ENCODE measurements around the gene EML4. TPM values are rescaled to one million over a fixed set of nuclear protein-coding genes. Genes with fewer than 3 reads are reported as not detected.
A peak's percentile ranks its signal among the peaks of the same experiment; 100 is the strongest.

Gene EML4
- total and polyA plus RNA-seq, 2 of the 13 experiments (the other 11 are each of a cell fraction or from before 2014, with no cell fraction given), result 243 to 476 TPM

DNA sequence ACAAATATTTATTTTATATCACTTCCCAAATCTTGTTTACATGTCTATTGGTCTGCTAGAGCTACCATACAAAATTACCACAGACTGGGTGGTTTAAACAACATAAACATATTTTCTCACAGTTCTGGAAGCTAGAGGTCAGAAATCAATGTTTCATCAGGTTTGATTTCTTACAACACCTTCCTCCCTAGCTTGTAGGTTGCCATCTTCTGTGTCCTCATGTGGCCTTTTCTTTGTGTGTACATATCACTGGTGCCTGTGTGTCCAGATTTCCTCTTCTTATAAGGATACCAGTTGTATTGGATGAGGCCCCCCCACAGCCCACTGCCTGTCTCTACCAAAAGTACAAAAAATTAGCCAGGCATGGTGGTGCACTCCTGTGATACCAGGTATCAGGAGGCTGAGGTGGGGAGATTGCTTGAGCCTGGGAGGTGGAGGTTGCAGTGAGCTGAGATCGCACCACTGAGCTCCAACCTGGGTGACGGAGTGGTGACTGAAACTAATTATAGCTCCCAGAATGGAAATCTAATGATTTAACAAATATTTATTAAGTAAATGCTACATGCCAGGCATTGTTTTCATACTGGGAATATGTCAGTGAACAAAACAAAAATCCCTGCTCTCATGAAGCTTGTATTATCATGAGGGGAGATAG lies 13.6 kb downstream of the EML4 start (continued):
- no peak for TF ChIP-seq ARHGAP35 (CRISPR knock-in tag; IDR thresholded peaks at IDR 0.05; ENCODE audit: borderline replicate concordance)
- TF ChIP-seq, protein P1, sequence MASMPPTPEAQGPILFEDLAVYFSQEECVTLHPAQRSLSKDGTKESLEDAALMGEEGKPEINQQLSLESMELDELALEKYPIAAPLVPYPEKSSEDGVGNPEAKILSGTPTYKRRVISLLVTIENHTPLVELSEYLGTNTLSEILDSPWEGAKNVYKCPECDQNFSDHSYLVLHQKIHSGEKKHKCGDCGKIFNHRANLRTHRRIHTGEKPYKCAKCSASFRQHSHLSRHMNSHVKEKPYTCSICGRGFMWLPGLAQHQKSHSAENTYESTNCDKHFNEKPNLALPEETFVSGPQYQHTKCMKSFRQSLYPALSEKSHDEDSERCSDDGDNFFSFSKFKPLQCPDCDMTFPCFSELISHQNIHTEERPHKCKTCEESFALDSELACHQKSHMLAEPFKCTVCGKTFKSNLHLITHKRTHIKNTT (CRISPR knock-in tag; IDR thresholded peaks at IDR 0.05), result no peak
- no peak; the same call in 1 of the 2 replicates for TF ChIP-seq TBX2 (CRISPR knock-in tag; IDR thresholded peaks at IDR 0.05; ENCODE audit: borderline replicate concordance)
- 0 out of 2 replicates have a peak, but pooled peaks have one; percentile 9 for TF ChIP-seq TGIF2 (CRISPR knock-in tag; IDR thresholded peaks at IDR 0.05)
- no peak for TF ChIP-seq MEIS1 (CRISPR knock-in tag; IDR thresholded peaks at IDR 0.05; ENCODE audit: borderline replicate concordance)
- peak; percentile 8 for TF ChIP-seq ASH2L (IDR thresholded peaks at IDR 0.05; ENCODE audit: insufficient read length, low read depth, low read length)
- no peak for TF ChIP-seq SP4 (CRISPR knock-in tag; IDR thresholded peaks at IDR 0.05)
- TF ChIP-seq, protein P2, sequence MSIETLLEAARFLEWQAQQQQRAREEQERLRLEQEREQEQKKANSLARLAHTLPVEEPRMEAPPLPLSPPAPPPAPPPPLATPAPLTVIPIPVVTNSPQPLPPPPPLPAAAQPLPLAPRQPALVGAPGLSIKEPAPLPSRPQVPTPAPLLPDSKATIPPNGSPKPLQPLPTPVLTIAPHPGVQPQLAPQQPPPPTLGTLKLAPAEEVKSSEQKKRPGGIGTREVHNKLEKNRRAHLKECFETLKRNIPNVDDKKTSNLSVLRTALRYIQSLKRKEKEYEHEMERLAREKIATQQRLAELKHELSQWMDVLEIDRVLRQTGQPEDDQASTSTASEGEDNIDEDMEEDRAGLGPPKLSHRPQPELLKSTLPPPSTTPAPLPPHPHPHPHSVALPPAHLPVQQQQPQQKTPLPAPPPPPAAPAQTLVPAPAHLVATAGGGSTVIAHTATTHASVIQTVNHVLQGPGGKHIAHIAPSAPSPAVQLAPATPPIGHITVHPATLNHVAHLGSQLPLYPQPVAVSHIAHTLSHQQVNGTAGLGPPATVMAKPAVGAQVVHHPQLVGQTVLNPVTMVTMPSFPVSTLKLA (IDR thresholded peaks at IDR 0.05), result no peak
- TF ChIP-seq ZNF547 (CRISPR knock-in tag; IDR thresholded peaks at IDR 0.05), result 0 out of 2 replicates have a peak, but pooled peaks have one; percentile 37
- TF ChIP-seq, protein P3, sequence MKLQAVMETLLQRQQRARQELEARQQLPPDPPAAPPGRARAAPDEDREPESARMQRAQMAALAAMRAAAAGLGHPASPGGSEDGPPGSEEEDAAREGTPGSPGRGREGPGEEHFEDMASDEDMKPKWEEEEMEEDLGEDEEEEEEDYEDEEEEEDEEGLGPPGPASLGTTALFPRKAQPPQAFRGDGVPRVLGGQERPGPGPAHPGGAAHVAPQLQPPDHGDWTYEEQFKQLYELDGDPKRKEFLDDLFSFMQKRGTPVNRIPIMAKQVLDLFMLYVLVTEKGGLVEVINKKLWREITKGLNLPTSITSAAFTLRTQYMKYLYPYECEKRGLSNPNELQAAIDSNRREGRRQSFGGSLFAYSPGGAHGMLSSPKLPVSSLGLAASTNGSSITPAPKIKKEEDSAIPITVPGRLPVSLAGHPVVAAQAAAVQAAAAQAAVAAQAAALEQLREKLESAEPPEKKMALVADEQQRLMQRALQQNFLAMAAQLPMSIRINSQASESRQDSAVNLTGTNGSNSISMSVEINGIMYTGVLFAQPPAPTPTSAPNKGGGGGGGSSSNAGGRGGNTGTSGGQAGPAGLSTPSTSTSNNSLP (IDR thresholded peaks at IDR 0.05; ENCODE audit: low read depth, low read length), result peak; percentile 6; the same call in 1 of the 2 replicates
- TF ChIP-seq, protein P4, sequence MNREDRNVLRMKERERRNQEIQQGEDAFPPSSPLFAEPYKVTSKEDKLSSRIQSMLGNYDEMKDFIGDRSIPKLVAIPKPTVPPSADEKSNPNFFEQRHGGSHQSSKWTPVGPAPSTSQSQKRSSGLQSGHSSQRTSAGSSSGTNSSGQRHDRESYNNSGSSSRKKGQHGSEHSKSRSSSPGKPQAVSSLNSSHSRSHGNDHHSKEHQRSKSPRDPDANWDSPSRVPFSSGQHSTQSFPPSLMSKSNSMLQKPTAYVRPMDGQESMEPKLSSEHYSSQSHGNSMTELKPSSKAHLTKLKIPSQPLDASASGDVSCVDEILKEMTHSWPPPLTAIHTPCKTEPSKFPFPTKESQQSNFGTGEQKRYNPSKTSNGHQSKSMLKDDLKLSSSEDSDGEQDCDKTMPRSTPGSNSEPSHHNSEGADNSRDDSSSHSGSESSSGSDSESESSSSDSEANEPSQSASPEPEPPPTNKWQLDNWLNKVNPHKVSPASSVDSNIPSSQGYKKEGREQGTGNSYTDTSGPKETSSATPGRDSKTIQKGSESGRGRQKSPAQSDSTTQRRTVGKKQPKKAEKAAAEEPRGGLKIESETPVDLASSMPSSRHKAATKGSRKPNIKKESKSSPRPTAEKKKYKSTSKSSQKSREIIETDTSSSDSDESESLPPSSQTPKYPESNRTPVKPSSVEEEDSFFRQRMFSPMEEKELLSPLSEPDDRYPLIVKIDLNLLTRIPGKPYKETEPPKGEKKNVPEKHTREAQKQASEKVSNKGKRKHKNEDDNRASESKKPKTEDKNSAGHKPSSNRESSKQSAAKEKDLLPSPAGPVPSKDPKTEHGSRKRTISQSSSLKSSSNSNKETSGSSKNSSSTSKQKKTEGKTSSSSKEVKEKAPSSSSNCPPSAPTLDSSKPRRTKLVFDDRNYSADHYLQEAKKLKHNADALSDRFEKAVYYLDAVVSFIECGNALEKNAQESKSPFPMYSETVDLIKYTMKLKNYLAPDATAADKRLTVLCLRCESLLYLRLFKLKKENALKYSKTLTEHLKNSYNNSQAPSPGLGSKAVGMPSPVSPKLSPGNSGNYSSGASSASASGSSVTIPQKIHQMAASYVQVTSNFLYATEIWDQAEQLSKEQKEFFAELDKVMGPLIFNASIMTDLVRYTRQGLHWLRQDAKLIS (CRISPR knock-in tag; IDR thresholded peaks at IDR 0.05), result no peak
- TF ChIP-seq, protein P5, sequence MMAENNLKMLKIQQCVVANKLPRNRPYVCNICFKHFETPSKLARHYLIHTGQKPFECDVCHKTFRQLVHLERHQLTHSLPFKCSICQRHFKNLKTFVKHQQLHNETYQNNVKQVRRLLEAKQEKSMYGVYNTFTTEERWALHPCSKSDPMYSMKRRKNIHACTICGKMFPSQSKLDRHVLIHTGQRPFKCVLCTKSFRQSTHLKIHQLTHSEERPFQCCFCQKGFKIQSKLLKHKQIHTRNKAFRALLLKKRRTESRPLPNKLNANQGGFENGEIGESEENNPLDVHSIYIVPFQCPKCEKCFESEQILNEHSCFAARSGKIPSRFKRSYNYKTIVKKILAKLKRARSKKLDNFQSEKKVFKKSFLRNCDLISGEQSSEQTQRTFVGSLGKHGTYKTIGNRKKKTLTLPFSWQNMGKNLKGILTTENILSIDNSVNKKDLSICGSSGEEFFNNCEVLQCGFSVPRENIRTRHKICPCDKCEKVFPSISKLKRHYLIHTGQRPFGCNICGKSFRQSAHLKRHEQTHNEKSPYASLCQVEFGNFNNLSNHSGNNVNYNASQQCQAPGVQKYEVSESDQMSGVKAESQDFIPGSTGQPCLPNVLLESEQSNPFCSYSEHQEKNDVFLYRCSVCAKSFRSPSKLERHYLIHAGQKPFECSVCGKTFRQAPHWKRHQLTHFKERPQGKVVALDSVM (CRISPR knock-in tag; IDR thresholded peaks at IDR 0.05), result no peak
- TF ChIP-seq KAT8 (CRISPR knock-in tag; IDR thresholded peaks at IDR 0.05), result no peak
- peak; percentile 18; the same call in 1 of the 2 replicates for TF ChIP-seq MIER3 (CRISPR knock-in tag; IDR thresholded peaks at IDR 0.05; ENCODE audit: borderline replicate concordance)
- TF ChIP-seq, protein P6, sequence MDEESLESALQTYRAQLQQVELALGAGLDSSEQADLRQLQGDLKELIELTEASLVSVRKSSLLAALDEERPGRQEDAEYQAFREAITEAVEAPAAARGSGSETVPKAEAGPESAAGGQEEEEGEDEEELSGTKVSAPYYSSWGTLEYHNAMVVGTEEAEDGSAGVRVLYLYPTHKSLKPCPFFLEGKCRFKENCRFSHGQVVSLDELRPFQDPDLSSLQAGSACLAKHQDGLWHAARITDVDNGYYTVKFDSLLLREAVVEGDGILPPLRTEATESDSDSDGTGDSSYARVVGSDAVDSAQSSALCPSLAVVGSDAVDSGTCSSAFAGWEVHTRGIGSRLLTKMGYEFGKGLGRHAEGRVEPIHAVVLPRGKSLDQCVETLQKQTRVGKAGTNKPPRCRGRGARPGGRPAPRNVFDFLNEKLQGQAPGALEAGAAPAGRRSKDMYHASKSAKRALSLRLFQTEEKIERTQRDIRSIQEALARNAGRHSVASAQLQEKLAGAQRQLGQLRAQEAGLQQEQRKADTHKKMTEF (CRISPR knock-in tag; IDR thresholded peaks at IDR 0.05), result 0 out of 2 replicates have a peak, but pooled peaks have one; percentile 13
- TF ChIP-seq SATB2 (CRISPR knock-in tag; IDR thresholded peaks at IDR 0.05), result no peak

Data from HepG2 (cell line).